GM10248 (cell line): Measurements from ENCODE around the gene CLEC6A.

ENCODE experiments used
- CTCF ChIA-PET: fragments of 300-600 bp; sonication (Branson Sonifier 250); formaldehyde crosslinking; extraction: SDS; loops from one replicate; lab custom pipeline; 2021; ENCODE audit warnings: antibody characterized with exemption; lab: Yijun Ruan, JAX
- POLR2A ChIA-PET: fragments of 350-650 bp; sonication (Branson Sonifier 250); formaldehyde crosslinking; extraction: SDS; loops from one replicate; lab custom pipeline; 2020; ENCODE audit warnings: antibody characterized with exemption; lab: Yijun Ruan, JAX
- DNase-seq: peaks from one replicate; pipeline ENCODE4 v3.0.0; 2012; ENCODE audit errors: extremely low spot score
- TF ChIP-seq, protein P1 (sequence below): IDR thresholded peaks from 2 replicates; pipeline ENCODE4 v1.5.1; 2012; ENCODE audit warnings: mild to moderate bottlenecking, low read depth; ENCODE audit errors: extremely low read depth, missing control alignments, control extremely low read depth

The CLEC6A gene

DNA sequence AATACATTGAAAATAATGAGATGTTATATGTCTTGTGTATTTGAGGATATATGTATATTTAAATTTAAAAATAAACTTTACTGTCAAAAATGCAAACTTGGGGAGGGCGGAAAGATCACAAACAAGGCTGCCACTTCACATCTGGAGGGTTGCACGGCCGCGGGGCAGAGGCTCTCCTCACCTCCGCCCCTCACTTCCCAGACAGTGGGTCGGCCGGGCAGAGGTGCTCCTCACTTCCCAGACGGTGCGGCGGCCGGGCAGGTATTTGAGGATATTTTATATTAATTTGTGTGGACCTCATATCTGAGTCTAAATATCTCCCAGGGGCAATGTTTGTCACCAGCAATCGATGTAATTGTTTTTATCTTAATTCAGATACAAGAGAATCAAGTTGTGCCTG, 3.7 kb upstream of the CLEC6A start:
- DNase-seq: no peak
- ChIA-PET POLR2A (no interaction called here), CTCF (no interaction called here)
- TF ChIP-seq, protein P1, sequence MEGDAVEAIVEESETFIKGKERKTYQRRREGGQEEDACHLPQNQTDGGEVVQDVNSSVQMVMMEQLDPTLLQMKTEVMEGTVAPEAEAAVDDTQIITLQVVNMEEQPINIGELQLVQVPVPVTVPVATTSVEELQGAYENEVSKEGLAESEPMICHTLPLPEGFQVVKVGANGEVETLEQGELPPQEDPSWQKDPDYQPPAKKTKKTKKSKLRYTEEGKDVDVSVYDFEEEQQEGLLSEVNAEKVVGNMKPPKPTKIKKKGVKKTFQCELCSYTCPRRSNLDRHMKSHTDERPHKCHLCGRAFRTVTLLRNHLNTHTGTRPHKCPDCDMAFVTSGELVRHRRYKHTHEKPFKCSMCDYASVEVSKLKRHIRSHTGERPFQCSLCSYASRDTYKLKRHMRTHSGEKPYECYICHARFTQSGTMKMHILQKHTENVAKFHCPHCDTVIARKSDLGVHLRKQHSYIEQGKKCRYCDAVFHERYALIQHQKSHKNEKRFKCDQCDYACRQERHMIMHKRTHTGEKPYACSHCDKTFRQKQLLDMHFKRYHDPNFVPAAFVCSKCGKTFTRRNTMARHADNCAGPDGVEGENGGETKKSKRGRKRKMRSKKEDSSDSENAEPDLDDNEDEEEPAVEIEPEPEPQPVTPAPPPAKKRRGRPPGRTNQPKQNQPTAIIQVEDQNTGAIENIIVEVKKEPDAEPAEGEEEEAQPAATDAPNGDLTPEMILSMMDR: no peak

DNA sequence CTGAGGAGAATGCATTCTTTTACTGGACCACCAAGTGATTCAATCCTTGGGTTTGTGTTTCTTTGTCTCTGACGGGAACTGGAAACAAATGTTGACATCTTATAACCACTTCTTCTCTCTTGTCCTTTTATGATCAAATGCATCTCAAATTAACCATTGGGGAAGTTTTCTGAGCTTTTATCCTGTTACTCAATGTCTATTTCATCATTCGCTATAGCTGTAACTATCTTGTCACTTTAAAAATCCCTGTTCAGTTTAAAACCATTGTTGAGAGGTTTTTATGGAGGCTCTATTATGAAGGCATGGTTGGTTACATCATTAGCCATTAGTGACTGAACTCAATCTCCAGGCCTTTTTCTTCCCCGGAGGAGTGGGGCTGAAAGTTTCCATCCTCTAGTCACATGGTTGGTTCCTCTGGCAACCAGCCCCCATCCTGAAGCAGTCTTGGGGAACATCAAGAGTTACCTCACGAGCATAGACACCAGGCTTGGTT, 2.7 kb upstream of the CLEC6A start:
- POLR2A ChIA-PET: no interaction called here
- TF ChIP-seq, protein P1: no peak
- CTCF ChIA-PET: interaction anchor here (1.1 kb wide), 1 partner anchor 408 kb away, joined by 4 read pairs; no protein-coding TSS in a partner anchor
- no peak for DNase-seq

GRCh38 chr12:8453796-8454195, 2.0 kb upstream of the CLEC6A start:
- DNase-seq: no peak
- CTCF ChIA-PET: interaction anchor here (0.9 to 1.1 kb wide), 2 partner anchors 409 to 596 kb away, joined by 3 to 4 read pairs; no protein-coding TSS in a partner anchor
- POLR2A ChIA-PET: no interaction called here

DNA sequence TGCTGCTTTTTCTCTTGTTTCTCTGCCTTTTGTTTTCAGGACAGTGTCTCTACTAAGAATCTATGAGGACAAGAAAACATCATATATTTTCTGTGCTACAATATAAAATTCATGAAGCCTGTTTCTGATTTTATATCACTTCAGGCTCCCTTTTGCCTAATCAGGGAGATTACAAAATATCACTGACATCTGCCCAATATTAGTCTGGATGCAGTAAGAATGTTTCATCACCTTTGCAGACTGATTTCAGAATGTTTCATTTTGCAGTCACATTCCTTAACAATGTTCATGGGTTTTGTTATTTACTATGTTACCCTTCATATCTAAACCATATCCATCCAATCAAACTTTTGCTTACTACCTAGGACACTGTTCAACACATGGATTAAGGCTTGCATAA, 491 bp upstream of the CLEC6A start:
- DNase-seq: no peak
- TF ChIP-seq, protein P1: no peak
- ChIA-PET POLR2A (no interaction called here), CTCF (no interaction called here)

More at GRCh38 chr12:8453796-8454195, 2.0 kb upstream of the CLEC6A start:
- TF ChIP-seq, protein P1: no peak

GRCh38 chr12:8461426-8461825, 5.7 kb downstream of the CLEC6A start:
- CTCF ChIA-PET: no interaction called here
- POLR2A ChIA-PET: no interaction called here
- TF ChIP-seq, protein P1: no peak
- DNase-seq: no peak

DNA sequence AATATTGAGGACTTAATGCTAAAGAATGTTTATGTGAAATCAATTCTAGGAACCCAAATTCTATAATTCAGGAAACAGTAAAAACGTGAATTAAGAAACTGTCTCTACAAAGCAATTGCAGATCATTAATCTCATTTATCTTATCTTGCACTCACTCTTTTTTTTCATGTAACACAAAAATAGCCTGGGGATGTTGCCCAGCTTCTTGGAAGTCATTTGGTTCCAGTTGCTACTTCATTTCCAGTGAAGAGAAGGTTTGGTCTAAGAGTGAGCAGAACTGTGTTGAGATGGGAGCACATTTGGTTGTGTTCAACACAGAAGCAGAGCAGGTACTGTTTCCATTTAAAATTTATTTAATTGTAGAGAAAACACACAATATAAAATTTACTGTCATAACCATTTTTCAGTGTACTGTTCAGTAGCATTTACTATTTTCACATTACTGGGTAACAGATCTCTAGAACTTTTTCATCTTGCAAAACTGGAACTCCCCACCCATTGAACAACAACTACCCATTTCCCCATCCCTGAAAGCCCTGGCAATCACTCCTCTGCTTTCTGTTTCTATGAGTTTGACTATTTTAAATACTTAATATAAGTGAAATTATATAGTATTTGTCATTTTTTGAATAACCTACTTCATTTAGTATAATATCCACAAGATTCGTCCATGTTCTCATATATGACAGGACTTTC, 9.7 kb downstream of the CLEC6A start:
- POLR2A ChIA-PET: no interaction called here
- DNase-seq: no peak
- CTCF ChIA-PET: no interaction called here
- TF ChIP-seq, protein P1: no peak
